Measurements from ENCODE around the gene MSRB3.
A peak's percentile ranks its signal among the peaks of the same experiment; 100 is the strongest.

MSRB3 gene

DNA sequence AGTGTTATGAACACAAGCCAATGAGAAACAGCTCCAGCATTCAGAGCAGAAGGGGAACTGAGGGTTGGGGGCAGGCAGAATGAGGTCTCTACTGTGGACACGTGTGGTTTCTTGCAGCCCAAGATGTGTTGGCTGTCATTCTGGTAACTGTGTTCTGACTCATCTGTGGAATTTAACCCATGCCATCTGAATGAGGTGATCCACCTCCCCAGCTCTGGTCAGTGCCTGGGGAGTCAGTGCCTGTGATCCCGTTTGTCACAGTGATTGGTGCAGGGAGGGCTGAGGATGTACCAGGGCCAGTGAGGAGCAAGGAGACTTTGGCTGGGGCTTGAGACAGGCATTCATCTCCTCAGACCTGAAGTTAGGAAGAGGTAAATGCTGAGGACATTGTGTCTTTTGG lies 216.8 kb downstream of the MSRB3 start:
- no peak for DNase-seq

DNA sequence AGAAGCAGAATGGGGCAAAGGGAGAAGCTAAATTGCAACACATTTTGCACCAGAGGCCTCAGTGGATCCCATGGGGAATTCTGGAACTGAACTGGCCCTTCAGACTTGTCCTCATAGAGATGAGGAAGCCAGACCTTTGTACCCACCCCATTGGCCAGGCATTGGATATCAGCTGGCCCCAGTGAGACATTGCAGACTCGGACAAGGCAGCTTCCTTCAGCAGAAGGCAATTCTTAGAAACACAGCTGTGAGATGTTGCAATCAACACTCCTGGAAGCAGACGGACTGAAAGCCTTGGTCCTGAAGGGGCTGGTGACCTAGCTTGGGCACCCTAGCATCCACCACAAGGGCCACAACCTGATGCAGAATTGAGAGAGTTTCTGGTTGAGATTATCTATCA lies 218.1 kb downstream of the MSRB3 start:
- DNase-seq, result no peak

DNA sequence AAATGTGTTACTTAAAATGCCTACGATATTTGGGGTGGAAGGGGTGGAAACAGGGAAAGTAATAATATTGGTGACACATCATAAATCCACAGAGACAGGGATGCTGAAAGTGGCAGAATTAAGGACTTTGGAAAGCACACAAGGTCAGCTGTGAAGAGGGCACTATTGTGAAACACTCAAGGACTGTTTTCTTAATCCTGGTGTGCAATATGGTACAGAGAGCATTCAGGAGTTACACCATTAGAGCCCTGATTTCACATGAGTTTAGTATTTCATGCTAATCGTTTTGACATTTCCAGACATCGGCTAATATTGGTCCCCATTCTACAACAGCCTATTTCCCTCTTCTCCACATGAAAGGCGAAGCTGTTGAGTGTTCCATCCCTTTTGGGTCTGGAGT lies 219.2 kb downstream of the MSRB3 start:
- no peak for DNase-seq

DNA sequence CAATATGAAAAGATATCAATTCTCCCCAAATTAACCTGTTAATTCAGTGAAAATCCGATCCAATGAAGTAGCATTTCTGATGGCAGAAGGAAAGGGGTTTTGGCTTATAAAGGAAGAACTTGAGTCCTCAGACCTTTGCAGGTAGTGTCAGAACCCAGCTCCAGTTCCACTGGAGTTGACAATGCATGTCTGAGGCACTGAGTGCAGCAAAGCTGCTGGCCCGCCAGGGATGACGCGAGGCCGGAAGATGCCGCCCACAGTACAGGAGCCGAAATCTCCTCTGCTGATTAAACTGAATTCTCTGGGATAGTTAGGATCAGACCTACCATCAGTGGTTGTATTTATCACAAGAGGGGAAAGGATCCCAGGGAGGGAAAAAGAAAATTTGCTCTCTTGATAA lies 220.7 kb downstream of the MSRB3 start:
- no peak for DNase-seq

GRCh38 chr12:65500091-65500900 lies 221.8 kb downstream of the MSRB3 start:
- no peak for DNase-seq

DNA sequence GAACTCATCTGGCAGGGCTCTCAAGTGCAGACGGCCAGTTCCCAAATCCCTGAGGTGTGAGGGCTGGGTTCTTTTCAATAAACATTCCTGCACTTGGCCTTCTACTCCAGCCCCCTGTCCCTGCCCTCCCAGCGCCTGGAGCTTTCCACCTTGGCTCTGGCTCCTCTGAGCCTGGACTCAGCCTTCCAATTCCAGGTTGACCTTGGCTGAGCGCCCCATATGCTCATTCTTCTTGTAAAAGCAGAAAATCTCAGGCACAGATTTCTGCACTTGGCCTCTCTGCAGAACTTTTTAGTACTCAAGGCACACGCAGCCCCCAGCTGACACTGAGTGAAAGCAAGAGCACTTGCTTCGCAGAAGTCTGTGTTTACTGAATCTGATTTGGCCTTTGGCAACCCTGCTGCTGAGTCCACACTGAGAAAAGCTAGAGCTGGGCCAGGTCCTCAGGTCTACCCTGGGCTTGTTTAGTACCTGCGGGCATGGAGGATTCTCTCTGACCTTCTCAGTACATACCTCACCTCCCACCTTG lies 222.7 kb downstream of the MSRB3 start:
- peak in 38 of 56 donors; percentile 3 to 62 (median 18) for DNase-seq

DNA sequence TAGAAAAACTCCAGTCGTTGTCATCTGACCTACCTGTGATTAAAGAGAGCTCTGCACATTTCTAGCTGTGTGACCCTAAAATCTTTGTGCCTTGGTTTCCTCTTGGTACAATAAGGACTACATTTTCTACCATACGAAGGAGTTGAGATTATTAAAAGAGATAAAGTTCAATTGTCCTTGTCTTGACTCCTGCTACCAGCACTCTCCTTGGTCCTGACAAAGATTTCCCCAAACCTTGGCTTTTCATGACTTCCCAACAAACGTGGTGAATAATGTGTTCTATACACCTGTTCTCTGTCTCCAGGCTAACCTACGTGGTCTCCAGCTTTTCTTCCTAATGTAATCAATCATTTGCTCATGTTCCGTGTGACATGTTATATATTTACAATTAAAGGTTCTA lies 223.5 kb downstream of the MSRB3 start:
- DNase-seq, result no peak

- DNase-seq, result no peak
These were observed 225.9 kb downstream of the MSRB3 start for GRCh38 chr12:65504417-65504816.

DNA sequence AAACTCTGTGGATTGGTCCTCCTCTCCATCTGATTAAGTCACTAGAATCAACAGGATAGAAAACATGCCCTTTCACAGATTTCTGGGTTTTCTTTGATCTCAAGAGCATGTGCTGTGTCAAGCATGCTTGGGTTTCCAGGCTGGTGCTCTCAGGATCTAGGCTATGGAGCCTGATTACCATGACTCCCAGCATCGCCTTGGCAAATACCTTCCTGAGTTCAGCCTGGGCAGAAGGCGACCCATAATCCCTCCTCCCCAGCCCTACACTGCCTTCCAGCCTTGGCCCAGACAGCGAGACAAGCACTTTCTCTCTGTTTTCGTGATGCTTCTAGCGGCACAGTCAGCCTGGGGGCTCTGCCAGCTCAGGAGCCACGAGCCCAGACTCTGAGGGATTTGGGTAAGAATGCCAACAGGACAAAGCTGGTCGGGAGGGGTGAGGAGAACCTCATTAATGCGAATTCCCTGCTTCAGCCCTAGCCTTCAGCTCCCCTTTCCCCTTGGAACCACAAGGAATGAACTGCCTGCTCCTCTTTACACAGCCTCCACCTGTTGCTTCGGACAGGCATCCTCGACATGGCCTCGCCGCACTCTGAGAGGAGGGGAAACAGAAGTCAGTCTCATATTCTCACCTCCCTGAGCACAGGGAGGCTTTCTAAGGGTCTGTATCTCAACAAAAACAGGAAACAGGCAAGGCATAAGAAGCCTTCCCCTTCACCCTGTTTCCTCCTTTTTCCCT lies 227.1 kb downstream of the MSRB3 start:
- peak in 1 of 56 donors; percentile 1 for DNase-seq

GRCh38 chr12:65508276-65509035 lies 230.0 kb downstream of the MSRB3 start:
- no peak for DNase-seq

DNA sequence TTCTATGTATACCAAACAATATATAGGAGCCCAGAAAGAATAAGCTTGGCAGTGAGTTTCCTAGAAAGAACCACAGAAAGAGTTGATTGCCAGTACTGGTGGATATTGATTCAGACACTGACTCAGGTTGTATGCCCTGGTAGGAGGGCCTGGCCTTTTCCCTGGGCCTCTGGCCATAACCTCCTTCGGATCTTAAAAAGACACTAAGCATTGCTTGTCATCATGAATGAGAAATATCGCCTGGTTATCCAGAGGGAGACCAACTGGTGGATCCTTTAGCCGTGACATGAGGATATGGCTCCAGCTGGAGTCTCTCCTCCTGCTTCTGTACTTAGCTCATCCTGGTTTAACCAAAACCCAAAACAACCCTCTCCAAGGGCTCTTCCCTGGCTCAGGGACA lies 231.5 kb downstream of the MSRB3 start:
- no peak for DNase-seq

GRCh38 chr12:65510584-65511050 lies 232.1 kb downstream of the MSRB3 start:
- DNase-seq, result peak in 49 of 56 donors; percentile 1 to 75 (median 39)

DNA sequence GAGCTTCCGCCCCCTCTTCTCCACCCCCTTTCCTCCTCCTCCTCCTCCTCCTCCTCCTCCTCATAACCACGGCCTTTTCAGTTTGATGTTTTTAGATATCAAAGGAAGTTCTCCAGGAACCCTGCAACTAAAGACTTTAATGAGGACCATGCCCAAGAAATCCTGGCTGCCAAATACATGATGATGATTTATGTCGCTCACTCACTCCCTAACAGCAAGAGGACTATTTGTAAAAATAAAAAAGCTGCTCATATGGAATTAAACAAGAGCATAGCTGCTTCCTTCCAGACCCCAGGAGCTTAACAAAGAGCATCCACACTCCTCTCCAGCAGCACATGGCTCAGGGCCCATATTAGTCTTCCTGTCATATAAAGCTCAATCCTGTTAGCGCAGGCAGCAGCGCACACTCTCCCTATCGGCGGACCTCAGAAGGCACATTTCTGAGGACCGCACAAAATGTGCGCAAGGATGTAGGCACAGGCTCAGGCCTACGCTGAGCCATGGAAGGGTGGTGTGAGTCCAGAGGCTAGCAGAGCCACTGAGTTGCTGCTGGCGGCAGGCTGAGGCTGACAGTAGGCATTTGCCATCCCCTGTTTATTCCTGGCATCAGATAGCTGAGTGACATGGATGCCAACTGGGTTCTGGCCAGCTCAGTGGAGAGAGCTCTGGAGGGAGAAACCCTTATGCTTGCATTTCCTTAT lies 232.8 kb downstream of the MSRB3 start:
- peak in 37 of 56 donors; percentile 2 to 64 (median 17) for DNase-seq

GRCh38 chr12:65511912-65512311 lies 233.4 kb downstream of the MSRB3 start:
- DNase-seq, result no peak
